ENCODE results near the gene STAG1.

STAG1 gene

DNA sequence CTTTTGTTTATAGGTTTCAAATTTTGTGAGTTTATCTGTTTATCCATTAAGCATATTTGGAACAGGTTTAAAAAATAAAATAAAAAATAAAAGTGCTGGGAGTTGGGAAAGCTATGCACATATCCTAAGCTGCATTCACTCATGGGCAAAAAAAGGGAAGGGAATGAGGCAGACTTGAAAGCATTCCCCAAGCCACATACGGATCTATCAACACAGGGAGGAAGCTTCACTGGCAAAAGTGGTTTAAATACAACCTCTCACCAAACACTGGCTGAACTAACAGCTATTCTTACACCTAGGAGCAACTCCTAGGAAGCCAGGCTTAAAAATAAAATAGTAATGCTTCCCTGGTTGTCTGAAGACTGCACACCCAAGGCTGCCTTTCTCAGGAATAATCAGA, 400.8 kb downstream of the STAG1 start:
- H3K27ac ChIP-seq: no peak overlapping the region
- peaks cover 9% of the 10 kb centered on the region for H3K36me3 ChIP-seq
- DNase-seq: no peak
- no peak overlapping the region for H3K4me3 ChIP-seq (ENCODE audit: low read depth, low read length)
- TF ChIP-seq, protein P1, sequence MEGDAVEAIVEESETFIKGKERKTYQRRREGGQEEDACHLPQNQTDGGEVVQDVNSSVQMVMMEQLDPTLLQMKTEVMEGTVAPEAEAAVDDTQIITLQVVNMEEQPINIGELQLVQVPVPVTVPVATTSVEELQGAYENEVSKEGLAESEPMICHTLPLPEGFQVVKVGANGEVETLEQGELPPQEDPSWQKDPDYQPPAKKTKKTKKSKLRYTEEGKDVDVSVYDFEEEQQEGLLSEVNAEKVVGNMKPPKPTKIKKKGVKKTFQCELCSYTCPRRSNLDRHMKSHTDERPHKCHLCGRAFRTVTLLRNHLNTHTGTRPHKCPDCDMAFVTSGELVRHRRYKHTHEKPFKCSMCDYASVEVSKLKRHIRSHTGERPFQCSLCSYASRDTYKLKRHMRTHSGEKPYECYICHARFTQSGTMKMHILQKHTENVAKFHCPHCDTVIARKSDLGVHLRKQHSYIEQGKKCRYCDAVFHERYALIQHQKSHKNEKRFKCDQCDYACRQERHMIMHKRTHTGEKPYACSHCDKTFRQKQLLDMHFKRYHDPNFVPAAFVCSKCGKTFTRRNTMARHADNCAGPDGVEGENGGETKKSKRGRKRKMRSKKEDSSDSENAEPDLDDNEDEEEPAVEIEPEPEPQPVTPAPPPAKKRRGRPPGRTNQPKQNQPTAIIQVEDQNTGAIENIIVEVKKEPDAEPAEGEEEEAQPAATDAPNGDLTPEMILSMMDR (IDR thresholded peaks at IDR 0.05; ENCODE audit: low read depth, low read length): no peak
- H3K9me3 ChIP-seq (ENCODE audit: severe bottlenecking): no peaks in the 10 kb centered on the region
- no peaks in the 10 kb centered on the region for H3K27me3 ChIP-seq (ENCODE audit: insufficient read depth, low read depth, severe bottlenecking)

DNA sequence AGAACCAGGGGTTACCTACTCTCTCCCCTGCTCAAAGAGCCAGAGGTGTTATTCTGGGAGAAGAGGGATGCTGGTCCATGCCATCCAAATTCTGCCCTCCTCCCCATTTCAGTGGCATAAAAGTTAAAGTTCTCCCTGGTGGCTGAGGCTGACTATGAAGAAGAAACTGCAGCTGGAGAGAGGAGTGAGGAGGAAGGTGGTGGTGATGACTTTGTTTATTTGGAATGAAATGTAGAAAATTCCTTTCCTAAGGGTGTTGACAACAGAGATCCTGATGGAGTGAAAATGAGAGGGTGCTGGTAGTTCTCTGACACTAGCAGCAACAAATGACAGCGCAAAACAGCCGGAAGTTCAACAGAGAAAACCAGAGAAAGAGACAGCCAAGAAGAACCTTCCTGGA, 401.6 kb downstream of the STAG1 start:
- TF ChIP-seq, protein P1 (IDR thresholded peaks at IDR 0.05; ENCODE audit: low read depth, low read length): no peak
- Histone ChIP-seq H3K9me3 (ENCODE audit: severe bottlenecking) (no peaks in the 10 kb centered on the region), H3K27me3 (ENCODE audit: insufficient read depth, low read depth, severe bottlenecking) (no peaks in the 10 kb centered on the region), H3K27ac (no peak overlapping the region), H3K36me3 (peaks cover 8% of the 10 kb centered on the region), H3K4me3 (ENCODE audit: low read depth, low read length) (no peak overlapping the region)
- DNase-seq: no peak

DNA sequence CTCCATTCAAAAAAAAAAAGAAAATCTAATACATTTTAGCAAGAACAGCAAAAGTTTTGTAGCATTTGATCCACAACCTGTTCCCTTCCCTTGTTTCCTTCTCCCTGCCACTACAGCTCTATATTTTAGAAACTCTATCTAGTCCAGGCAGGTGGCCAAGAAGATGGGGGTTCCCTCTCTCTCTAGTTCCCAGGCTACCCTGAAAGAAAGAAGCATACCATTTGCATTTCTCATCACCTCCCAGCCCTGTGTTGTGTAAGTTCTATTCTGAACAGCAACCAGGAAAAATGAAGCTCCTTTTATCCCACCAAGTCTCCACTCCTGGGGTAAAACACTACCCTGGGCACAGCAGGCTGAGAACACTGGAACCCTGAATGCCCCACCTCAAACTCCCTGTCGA, 402.0 kb downstream of the STAG1 start:
- Histone ChIP-seq H3K4me3 (ENCODE audit: low read depth, low read length) (no peak overlapping the region), H3K27me3 (ENCODE audit: insufficient read depth, low read depth, severe bottlenecking) (no peaks in the 10 kb centered on the region), H3K36me3 (peaks cover 8% of the 10 kb centered on the region), H3K9me3 (ENCODE audit: severe bottlenecking) (no peaks in the 10 kb centered on the region), H3K27ac (no peak overlapping the region)
- TF ChIP-seq, protein P1 (IDR thresholded peaks at IDR 0.05; ENCODE audit: low read depth, low read length): no peak
- no peak for DNase-seq

DNA sequence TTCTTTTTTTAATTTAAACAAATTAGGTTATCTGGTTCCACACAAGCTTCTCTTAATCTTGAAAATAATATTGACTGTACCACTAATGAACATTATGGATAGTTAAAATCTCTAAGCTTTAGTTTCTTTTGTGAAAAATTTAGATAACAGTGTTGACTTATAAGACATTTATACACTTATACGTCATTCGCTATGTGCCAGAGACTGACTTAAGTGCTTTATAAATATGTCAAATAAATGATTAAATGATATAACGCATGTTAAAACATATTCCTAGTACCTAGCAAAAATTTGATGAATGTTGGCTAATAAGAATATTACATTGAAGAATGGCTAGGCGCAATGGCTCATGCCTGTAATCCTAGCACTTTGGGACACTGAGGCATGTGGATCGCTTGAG, 405.7 kb downstream of the STAG1 start:
- Histone ChIP-seq H3K9me3 (ENCODE audit: severe bottlenecking) (no peaks in the 10 kb centered on the region), H3K27me3 (ENCODE audit: insufficient read depth, low read depth, severe bottlenecking) (no peaks in the 10 kb centered on the region), H3K36me3 (peaks cover 18% of the 10 kb centered on the region), H3K4me3 (ENCODE audit: low read depth, low read length) (no peak overlapping the region), H3K27ac (no peak overlapping the region)
- DNase-seq: no peak
- TF ChIP-seq, protein P1 (IDR thresholded peaks at IDR 0.05; ENCODE audit: low read depth, low read length): no peak

DNA sequence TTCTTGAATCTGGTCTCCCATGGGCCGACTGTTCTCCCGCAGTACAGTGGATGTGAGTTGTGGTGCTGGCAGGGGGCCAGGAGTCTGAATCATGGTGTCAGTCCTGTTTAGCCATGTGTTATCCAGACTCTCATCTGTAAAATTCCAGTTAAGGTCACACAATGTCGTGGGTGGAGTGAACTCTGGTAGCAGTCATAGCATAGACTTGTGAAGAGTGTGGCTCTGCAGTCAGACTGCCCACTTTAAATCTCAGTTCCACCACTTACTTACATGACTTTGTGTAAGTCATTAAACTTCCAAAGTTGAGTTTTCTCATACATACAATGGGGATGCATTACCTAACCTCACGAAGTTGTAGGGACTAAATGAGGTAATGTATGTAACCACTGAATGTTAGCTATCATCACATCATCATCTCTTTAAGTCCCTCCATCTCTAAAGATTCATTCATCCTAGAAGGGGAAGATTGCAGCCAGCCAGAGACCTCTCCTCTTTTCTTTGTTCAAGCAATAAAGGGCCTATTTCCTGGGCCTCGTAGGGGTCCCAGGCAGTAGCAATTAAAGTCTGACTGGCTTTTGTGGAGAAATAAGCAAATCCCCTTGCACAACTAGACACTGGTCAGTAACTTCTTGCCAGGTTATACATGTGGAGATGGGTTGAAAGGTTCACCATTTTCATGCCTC, 408.2 kb downstream of the STAG1 start:
- Histone ChIP-seq H3K27me3 (ENCODE audit: insufficient read depth, low read depth, severe bottlenecking) (no peaks in the 10 kb centered on the region), H3K27ac (no peak overlapping the region), H3K9me3 (ENCODE audit: severe bottlenecking) (no peaks in the 10 kb centered on the region), H3K4me3 (ENCODE audit: low read depth, low read length) (no peak overlapping the region), H3K36me3 (peaks cover 32% of the 10 kb centered on the region)
- DNase-seq: no peak
- TF ChIP-seq, protein P1 (IDR thresholded peaks at IDR 0.05; ENCODE audit: low read depth, low read length): no peak

DNA sequence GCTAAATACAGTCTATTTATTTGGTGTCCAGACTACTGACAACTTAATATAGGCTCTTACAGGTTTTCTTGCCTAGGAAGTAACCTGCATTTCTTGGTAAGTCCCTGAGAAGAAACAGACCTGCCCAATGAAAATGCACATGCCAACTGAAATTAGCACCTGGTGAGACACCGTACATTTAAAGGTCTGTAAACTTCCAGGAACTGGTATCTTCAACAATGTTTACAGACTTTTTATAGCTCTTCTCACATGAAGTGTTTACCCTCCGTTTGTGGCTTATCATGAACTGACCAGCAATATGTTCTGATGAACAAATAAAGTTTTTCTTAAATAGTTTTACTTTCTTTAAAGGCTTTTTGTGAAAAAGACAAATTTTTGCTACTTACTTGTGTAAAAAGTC, 408.7 kb downstream of the STAG1 start:
- H3K9me3 ChIP-seq (ENCODE audit: severe bottlenecking): no peaks in the 10 kb centered on the region
- H3K4me3 ChIP-seq (ENCODE audit: low read depth, low read length): no peak overlapping the region
- H3K27me3 ChIP-seq (ENCODE audit: insufficient read depth, low read depth, severe bottlenecking): no peaks in the 10 kb centered on the region
- no peak overlapping the region for H3K27ac ChIP-seq
- peaks cover 33% of the 10 kb centered on the region for H3K36me3 ChIP-seq
- no peak for DNase-seq
- TF ChIP-seq, protein P1 (IDR thresholded peaks at IDR 0.05; ENCODE audit: low read depth, low read length): no peak
